Muscle layer of duodenum (tissue), 2 donors: Measurements from ENCODE around the gene ATP9B.
"Not testable (repeated sequence)": the region's sequence is repeated elsewhere in the genome, so short reads cannot be mapped to it uniquely, and the experiment has no call there.

Experiments
- H3K27ac ChIP-seq: one replicate; pipeline ENCODE4 v1.7.0; 2013; ENCODE audit warnings: mild to moderate bottlenecking, low read length
- H3K27me3 ChIP-seq: one replicate; pipeline ENCODE4 v1.7.0; 2013; ENCODE audit warnings: low read depth, mild to moderate bottlenecking, control low read depth, low read length
- H3K36me3 ChIP-seq, 2 donors: one replicate each; pipeline ENCODE4 v1.7.0; 2013; ENCODE audit warnings: low read length in 2 of 2, control low read depth in 1 of 2, mild to moderate bottlenecking in 1 of 2; ENCODE audit not compliant: insufficient read depth in 2 of 2, control insufficient read depth in 1 of 2
- H3K4me1 ChIP-seq, 2 donors: one replicate each; pipeline ENCODE4 v1.7.0; 2013; ENCODE audit warnings: low read length in 2 of 2, mild to moderate bottlenecking in 2 of 2, control low read depth in 1 of 2, moderate library complexity in 1 of 2; ENCODE audit not compliant: insufficient read depth in 2 of 2, control insufficient read depth in 1 of 2
- H3K4me3 ChIP-seq, 2 donors: one replicate each; pipeline ENCODE4 v1.7.0; 2013; ENCODE audit warnings: low read length in 2 of 2, low read depth in 1 of 2, mild to moderate bottlenecking in 1 of 2
- H3K9me3 ChIP-seq, 2 donors: one replicate each; pipeline ENCODE4 v1.7.0; 2013; ENCODE audit warnings: low read length in 2 of 2, control low read depth in 1 of 2, mild to moderate bottlenecking in 1 of 2; ENCODE audit not compliant: control insufficient read depth in 1 of 2
- donor health status: healthy.

ATP9B gene

GRCh38 chr18:79368681-79369080 is 299.5 kb downstream of the ATP9B start:
- Histone ChIP-seq H3K9me3 (no peaks in the 10 kb centered on the region), H3K4me3 (no peak overlapping the region), H3K27me3 (no peaks in the 10 kb centered on the region), H3K4me1 (no peaks in the 10 kb centered on the region), H3K36me3 (peaks cover under 1 to 10% of the 10 kb centered on the region in 2 donors), H3K27ac (no peak overlapping the region)

DNA sequence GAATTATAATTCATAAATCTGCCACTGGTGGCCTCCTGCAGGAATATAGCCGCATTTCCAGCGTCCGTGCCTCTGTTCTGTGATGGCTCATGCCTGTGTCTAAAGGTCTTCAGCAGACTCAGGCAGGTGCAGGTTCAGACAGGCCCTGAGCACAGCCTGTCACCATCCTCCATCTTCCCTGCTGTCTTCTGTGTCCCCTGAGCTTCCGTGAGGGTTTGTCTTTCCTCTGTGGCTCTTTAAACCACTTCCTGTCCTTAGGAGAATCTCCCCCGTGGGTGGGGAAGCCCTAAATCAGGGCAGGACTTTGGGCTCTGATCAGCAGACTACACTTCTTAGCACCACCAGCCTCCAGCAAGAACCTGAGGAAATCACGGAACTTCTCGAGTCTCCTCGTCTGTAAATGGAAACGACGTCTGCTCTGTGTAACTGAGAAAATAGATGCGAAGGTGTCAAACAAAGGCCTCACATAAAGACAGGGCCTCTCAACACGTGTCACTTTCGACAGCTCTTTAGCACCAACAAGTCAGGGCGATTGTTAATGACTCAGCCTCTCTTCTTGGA is 302.4 kb downstream of the ATP9B start:
- no peak overlapping the region for H3K27ac ChIP-seq

GRCh38 chr18:79372461-79372860 is 303.3 kb downstream of the ATP9B start:
- Histone ChIP-seq H3K27me3 (no peaks in the 10 kb centered on the region), H3K36me3 (peaks cover 3 to 19% of the 10 kb centered on the region in 2 donors), H3K4me3 (no peak overlapping the region), H3K4me1 (no peaks in the 10 kb centered on the region), H3K27ac (no peak overlapping the region), H3K9me3 (no peaks in the 10 kb centered on the region)

More for the DNA sequence above, 302.4 kb downstream of the ATP9B start:
- H3K9me3 ChIP-seq, result no peaks in the 10 kb centered on the region
- H3K36me3 ChIP-seq, result peaks cover 3 to 14% of the 10 kb centered on the region in 2 donors
- H3K27me3 ChIP-seq, result no peaks in the 10 kb centered on the region
- no peak overlapping the region for H3K4me3 ChIP-seq
- no peaks in the 10 kb centered on the region for H3K4me1 ChIP-seq

GRCh38 chr18:79372991-79373390 is 303.8 kb downstream of the ATP9B start:
- Histone ChIP-seq H3K4me1 (no peaks in the 10 kb centered on the region), H3K4me3 (no peak overlapping the region), H3K36me3 (peaks cover 3 to 22% of the 10 kb centered on the region in 2 donors), H3K27me3 (no peaks in the 10 kb centered on the region), H3K27ac (no peak overlapping the region), H3K9me3 (no peaks in the 10 kb centered on the region)

GRCh38 chr18:79373736-79374135 is 304.5 kb downstream of the ATP9B start:
- Histone ChIP-seq H3K4me1 (peaks cover 0 to 1% of the 10 kb centered on the region in 2 donors), H3K36me3 (peaks cover 3 to 22% of the 10 kb centered on the region in 2 donors), H3K9me3 (no peaks in the 10 kb centered on the region), H3K27me3 (no peaks in the 10 kb centered on the region), H3K4me3 (no peak overlapping the region), H3K27ac (no peak overlapping the region)

GRCh38 chr18:79374408-79375171 is 305.4 kb downstream of the ATP9B start:
- Histone ChIP-seq H3K4me1 (peaks cover 0 to 3% of the 10 kb centered on the region in 2 donors), H3K9me3 (no peaks in the 10 kb centered on the region), H3K27me3 (no peaks in the 10 kb centered on the region), H3K27ac (no peak overlapping the region), H3K4me3 (no peak overlapping the region), H3K36me3 (peaks cover 3 to 22% of the 10 kb centered on the region in 2 donors)

DNA sequence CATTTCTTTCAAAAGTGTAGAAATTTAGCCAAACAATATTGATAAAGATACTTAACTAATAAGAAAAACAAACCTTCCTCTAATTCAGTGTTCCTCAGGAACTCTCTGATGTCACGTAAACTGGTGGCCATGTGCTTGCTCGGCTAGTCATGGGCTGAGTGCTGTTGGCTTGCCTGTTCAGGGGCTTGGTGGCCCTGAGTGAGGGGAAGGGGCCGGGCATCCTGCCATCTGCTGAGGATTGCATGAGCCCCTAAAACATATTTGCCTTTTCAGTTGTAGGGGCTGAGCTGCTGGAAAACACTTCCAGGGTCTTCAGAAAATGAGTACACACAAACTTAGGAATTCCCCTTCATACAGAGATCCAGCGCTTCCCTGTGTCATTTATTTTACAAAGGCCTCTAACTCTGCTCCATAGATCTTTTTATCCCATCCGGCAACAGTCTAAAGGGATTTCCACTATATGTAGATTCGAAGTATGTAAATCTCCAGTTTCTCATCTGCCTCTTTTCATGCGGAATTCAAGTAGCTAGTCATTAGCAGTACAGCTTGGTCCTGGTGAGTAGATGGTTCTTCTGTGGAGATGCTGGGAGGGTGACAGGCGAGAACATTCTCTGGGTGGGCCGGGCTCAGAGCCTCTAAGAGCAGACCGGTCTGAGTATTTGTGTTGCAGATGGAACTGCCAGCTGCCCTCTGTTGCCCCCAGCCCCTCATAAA is 306.4 kb downstream of the ATP9B start:
- Histone ChIP-seq H3K4me1 (peaks cover 0 to 3% of the 10 kb centered on the region in 2 donors), H3K27ac (no peak overlapping the region), H3K9me3 (no peaks in the 10 kb centered on the region), H3K4me3 (no peak overlapping the region), H3K27me3 (no peaks in the 10 kb centered on the region), H3K36me3 (peaks cover 3 to 22% of the 10 kb centered on the region in 2 donors)

- not testable (repeated sequence) for H3K27me3 ChIP-seq, H3K27ac ChIP-seq, H3K4me3 ChIP-seq, H3K9me3 ChIP-seq, H3K4me1 ChIP-seq
- H3K36me3 ChIP-seq, result peaks cover 3 to 22% of the 10 kb centered on the region in 2 donors
These were observed 307.5 kb downstream of the ATP9B start for GRCh38 chr18:79376661-79377060.

- Histone ChIP-seq H3K27ac (no peak overlapping the region), H3K4me1 (peaks cover 0 to 3% of the 10 kb centered on the region in 2 donors), H3K4me3 (no peak overlapping the region), H3K36me3 (peaks cover 3 to 22% of the 10 kb centered on the region in 2 donors), H3K27me3 (no peaks in the 10 kb centered on the region), H3K9me3 (no peaks in the 10 kb centered on the region)
These were observed 308.1 kb downstream of the ATP9B start for GRCh38 chr18:79377187-79377891.

- Histone ChIP-seq H3K27me3 (no peaks in the 10 kb centered on the region), H3K4me1 (peaks cover 0 to 3% of the 10 kb centered on the region in 2 donors), H3K4me3 (no peak overlapping the region), H3K9me3 (no peaks in the 10 kb centered on the region), H3K36me3 (peaks cover 3 to 21% of the 10 kb centered on the region in 2 donors), H3K27ac (no peak overlapping the region)
These were observed 309.5 kb downstream of the ATP9B start for GRCh38 chr18:79378536-79379250.
